Fibroblast of villous mesenchyme (primary cell): Measurements from ENCODE around the gene PPP1R1C. TPM values are rescaled to one million over a fixed set of nuclear protein-coding genes. Genes with fewer than 3 reads are reported as not detected.

Experiments used
- DNase-seq: peaks from one replicate; pipeline ENCODE4 v3.0.0-alpha.2; 2010; ENCODE audit warnings: low read depth
- H3K4me3 ChIP-seq: 2 replicates; pipeline ENCODE4 v1.5.1; 2011; ENCODE audit warnings: low read depth, mild to moderate bottlenecking, low read length
- CTCF ChIP-seq: IDR thresholded peaks from 2 replicates; pipeline ENCODE4 v1.5.1; 2012; ENCODE audit warnings: low read depth, mild to moderate bottlenecking, low read length; ENCODE audit not compliant: insufficient read depth
- total RNA-seq: library from RNA; depleted of rRNA; stranded (reverse); fragments of >200 nt; gene quantifications from 2 replicates; pipeline ENCODE4 v1.2.3, GENCODE V29; 2012

PPP1R1C gene
- total RNA-seq, 1 donor, result 2.2 TPM

- DNase-seq, result no peak
Observed at GRCh38 chr2:181971032-181971431, 14.6 kb upstream of the PPP1R1C start.

GRCh38 chr2:181972431-181973170, 13.1 kb upstream of the PPP1R1C start:
- TF ChIP-seq CTCF, result no peak
- H3K4me3 ChIP-seq, result no peak overlapping the region
- DNase-seq, result peak; percentile 58

More at GRCh38 chr2:181971032-181971431, 14.6 kb upstream of the PPP1R1C start:
- H3K4me3 ChIP-seq, result no peak overlapping the region
- TF ChIP-seq CTCF, result no peak

- H3K4me3 ChIP-seq, result no peak overlapping the region
- peak; percentile 28 for DNase-seq
- no peak for TF ChIP-seq CTCF
Observed at GRCh38 chr2:181973171-181973783, 12.4 kb upstream of the PPP1R1C start.

GRCh38 chr2:181977661-181978350, 7.8 kb upstream of the PPP1R1C start:
- no peak overlapping the region for H3K4me3 ChIP-seq
- no peak for TF ChIP-seq CTCF
- DNase-seq, result peak; percentile 44

GRCh38 chr2:181978351-181979150, 7.1 kb upstream of the PPP1R1C start:
- DNase-seq, result no peak
- H3K4me3 ChIP-seq, result no peak overlapping the region
- no peak for TF ChIP-seq CTCF

GRCh38 chr2:181984060-181984459, 1.6 kb upstream of the PPP1R1C start:
- no peak for DNase-seq
- no peak for TF ChIP-seq CTCF

More at GRCh38 chr2:181984060-181984459, 1.6 kb upstream of the PPP1R1C start:
- H3K4me3 ChIP-seq, result no peak overlapping the region
